SH-SY5Y (cell line): Measurements from ENCODE around the gene LRCH1.

Source experiments
- GATA2 ChIP-seq: IDR thresholded peaks from 2 replicates; pipeline ENCODE4 v1.6.1; 2011; ENCODE audit warnings: mild to moderate bottlenecking, low read depth, low read length
- GATA3 ChIP-seq: IDR thresholded peaks from 2 replicates; pipeline ENCODE4 v1.6.1; 2011; ENCODE audit warnings: low read depth, mild to moderate bottlenecking, low read length, moderate library complexity

LRCH1 gene

DNA sequence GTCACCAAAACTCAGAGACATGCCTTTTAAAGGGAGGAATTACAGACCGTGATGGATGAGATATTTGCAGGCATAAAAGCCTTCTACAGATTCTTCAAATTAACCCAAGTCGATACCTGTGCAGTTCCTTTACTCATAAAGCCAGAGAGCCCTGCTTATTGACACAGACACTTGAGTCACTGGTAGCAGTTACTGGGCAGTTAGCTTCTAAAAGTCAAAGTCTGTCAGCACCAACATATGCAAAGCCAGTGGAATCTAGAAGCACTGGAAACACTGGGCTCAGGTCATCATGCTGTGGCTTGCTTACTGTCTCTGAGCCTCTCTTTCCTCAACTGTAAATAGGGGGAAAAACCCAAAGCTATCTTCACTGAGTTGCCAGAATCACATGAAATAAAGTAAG lies 25.7 kb upstream of the LRCH1 start:
- TF ChIP-seq GATA3 (no peak), GATA2 (no peak)

DNA sequence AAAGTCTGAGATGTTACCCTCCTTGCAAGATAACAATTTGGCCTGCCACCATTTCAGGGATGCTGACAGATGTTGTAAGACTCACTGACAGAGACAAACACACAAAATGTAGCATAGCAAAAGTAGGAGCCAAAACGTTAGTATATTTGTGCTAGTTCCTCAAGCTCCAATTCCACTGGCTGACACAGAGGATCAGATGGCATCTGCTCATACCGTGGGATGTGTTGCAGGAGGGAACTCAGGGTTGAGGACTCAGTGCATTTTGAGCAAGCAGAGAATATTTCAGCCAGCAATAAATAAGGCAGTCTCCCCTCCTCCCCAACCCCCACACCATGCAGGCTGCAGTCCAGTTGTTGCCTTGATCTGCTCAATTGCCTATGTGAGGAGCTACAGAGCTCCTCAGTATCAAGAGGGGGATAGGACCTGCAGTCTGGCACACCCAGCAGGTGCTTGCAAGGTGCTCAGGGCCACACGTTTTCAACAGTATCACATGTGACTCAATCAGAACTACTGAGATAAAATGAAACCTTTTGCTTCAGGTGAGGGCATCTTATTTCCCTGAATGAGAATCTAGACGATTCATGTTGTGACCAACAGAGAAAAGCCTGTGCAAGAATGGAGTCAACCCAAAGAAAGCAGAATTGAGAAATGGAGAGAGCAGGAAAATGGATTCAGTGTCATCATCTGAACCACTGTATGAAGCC lies 23.6 kb upstream of the LRCH1 start:
- TF ChIP-seq GATA3 (no peak), GATA2 (no peak)

- no peak for TF ChIP-seq GATA3
- no peak for TF ChIP-seq GATA2
Measured at GRCh38 chr13:46530084-46530935, 22.7 kb upstream of the LRCH1 start.

GRCh38 chr13:46531953-46532352 lies 21.0 kb upstream of the LRCH1 start:
- TF ChIP-seq GATA2: no peak
- no peak for TF ChIP-seq GATA3

GRCh38 chr13:46535002-46535401 lies 18.0 kb upstream of the LRCH1 start:
- TF ChIP-seq GATA2: no peak
- TF ChIP-seq GATA3: no peak

DNA sequence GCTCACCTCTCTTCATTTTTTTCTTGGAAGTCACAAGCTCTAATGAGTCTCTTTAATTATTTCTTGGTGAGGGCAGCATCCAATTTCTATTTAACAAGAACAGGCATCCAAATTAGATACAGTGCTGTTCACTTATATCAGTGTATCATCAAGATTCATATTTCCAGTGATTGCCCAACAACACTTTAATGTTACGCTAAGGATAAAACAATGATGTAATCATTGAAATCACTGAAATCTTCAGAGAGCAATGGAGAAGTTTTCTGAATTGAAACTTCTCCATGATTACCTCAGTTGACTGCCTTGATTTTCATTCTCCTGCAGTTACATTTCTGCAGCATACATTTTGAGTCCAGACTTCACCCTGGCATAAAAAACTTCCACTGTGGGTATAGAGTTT lies 17.1 kb upstream of the LRCH1 start:
- TF ChIP-seq GATA3: no peak
- no peak for TF ChIP-seq GATA2

GRCh38 chr13:46536341-46536740 lies 16.6 kb upstream of the LRCH1 start:
- TF ChIP-seq GATA3 (no peak), GATA2 (no peak)

- TF ChIP-seq GATA3 (no peak), GATA2 (no peak)
Measured at GRCh38 chr13:46539231-46539630, 13.7 kb upstream of the LRCH1 start.

DNA sequence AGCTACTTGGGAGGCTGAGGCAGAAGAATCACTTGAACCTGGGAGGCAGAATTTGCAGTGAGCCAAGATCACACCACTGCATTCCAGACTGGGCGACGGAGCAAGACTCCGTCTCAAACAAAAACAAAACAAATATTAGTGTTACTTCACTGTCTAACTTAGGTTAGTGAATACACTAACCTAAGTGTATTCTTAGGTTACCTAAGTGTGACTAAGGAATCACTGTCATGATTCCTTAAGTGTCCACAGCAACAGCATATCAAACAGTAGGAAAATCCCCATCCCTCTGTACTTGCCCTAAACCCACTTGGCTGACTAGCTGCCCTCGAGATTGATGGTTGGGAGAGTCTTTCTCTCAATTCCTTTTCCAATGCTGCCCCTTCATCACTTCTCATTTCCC lies 11.8 kb upstream of the LRCH1 start:
- TF ChIP-seq GATA3: no peak
- TF ChIP-seq GATA2: no peak

- TF ChIP-seq GATA3 (no peak), GATA2 (no peak)
Measured at GRCh38 chr13:46542833-46543232, 10.1 kb upstream of the LRCH1 start.

DNA sequence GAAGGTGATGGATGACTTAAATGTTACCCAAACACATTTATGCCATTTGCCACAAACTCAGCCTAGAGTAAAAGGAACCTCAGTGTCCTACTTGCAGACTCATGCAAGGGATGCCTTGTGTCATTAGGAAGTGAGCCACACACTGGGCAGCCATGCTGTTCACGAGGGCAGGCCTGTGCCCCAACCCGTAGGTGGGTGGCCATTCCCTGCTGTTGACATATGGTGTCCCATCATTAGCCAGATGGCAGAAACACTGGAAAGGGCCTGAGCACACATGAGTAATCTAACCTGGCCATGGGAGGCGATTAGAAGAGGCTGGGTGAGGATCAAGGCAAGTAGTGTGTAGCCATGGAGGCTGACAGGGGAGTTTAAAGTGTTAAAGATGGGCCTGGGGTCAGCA lies 9.7 kb upstream of the LRCH1 start:
- no peak for TF ChIP-seq GATA2
- TF ChIP-seq GATA3: no peak

DNA sequence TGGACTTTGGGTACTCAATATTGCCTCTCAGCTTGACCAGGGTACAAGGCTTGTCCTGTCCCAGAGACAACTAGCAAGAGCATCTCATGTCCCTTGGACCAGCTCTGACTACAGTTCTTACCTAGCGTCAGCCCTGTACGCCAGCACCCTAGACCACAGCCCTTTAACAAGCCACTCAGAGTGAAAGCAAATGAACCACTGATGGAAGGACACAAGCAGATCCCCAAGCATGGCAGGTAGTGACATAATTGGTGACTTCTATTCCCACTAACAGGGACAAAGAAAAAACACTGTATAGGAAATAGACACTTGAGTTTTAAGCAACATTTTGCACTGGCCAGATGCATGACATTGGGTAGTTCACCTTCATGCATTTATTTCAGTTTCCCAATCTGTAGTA lies 8.8 kb upstream of the LRCH1 start:
- no peak for TF ChIP-seq GATA3
- TF ChIP-seq GATA2: no peak

GRCh38 chr13:46544811-46545210 lies 8.2 kb upstream of the LRCH1 start:
- TF ChIP-seq GATA3: no peak
- no peak for TF ChIP-seq GATA2

- TF ChIP-seq GATA3 (0 out of 2 replicates have a peak, but pooled peaks have one; percentile 52), GATA2 (peak; percentile 68; the same call in 1 of the 2 replicates)
Measured at GRCh38 chr13:46546084-46546768, 6.7 kb upstream of the LRCH1 start.

DNA sequence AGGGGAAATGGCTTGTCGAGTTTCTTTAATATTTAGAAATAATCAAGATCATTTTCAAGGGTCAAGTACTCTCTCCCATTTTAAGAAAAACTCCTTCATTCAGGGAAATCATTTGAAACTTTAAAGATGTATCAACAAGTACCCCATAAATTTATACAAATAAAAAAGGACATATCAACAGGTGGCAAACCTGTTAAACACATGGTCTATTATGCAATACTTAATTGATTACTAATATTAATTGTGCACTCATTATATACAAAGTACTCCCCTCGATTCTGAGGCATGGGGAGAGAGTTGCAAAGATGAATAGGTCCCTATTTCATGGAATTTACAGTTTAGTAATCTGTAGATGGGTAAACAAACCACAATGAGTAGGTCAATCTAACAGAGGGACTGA lies 2.1 kb upstream of the LRCH1 start:
- TF ChIP-seq GATA2 (no peak), GATA3 (no peak)

DNA sequence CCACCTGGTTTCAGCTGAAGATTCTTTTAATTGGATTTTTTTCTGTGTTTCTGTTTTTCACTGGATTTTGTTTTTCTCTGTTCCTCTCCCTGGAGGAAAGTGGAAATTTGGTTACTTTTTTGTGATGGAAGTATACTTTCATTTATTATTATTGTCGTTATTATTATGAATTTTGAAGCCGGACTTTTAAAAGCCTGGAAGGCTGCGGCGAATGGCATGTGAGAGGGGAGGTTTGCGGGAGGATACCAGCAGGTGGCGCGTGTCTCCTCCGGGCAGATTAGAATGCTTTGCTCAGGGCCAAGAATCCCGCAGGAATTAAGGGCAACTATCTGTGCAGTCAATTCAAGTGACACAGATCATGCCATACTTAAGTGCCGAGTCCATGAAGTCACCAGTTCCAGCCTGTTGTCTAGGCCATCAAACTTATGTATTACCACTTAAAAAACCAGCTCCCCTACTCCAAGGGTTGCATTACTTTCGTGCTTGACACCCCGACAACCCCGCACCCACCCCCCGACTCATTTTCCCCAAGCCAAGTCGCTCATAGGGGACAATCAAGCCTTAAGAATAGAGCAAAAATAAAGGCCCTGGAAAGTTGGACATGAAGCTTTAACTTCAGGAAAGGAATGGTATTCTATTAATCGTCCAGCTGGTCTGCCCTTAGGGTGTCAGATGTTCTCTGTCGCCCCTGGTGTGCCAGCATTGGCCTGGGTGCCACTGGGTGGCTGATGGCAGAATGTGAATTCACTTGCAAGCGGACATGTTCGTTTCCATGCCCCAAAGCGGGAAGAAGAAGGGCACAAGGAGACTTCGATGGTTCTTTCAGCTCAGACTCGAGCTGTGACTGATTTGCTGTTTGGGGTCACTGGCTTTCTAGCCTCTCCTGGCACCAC lies 1.3 kb upstream of the LRCH1 start:
- TF ChIP-seq GATA3 (no peak), GATA2 (no peak)
